Stimulated activated CD4-positive, alpha-beta T cell treated with anti-CD3 and anti-CD28 coated beads, TNF-alpha, amount 100 ng/mL, for 48 hours (primary cell): ENCODE measurements around the gene L3HYPDH.

Experiments
- DNase-seq, 3 donors: peaks; one replicate each; pipeline ENCODE4 v3.0.0-alpha.2; 2020; ENCODE audit warnings: low read depth in 3 of 3

L3HYPDH gene

GRCh38 chr14:59427653-59428580 lies 56.3 kb downstream of the L3HYPDH start:
- DNase-seq, result no peak

GRCh38 chr14:59425322-59425935 lies 58.8 kb downstream of the L3HYPDH start:
- DNase-seq, result no peak

- DNase-seq, result no peak
Observed at GRCh38 chr14:59424341-59425071, 59.7 kb downstream of the L3HYPDH start.
